Loucy (cell line): Measurements from ENCODE around the gene EME2.

ENCODE experiments used
- H2AFZ ChIP-seq: fragments of 200-600 bp; sonication (generic); 2 replicates; pipeline ENCODE4 v1.6.0; 2016; ENCODE audit warnings: antibody characterized with exemption, mild to moderate bottlenecking, low read length, moderate library complexity
- H3F3A ChIP-seq: fragments of 200-600 bp; 2 replicates; pipeline ENCODE4 v1.6.0; 2016; ENCODE audit warnings: antibody characterized with exemption, low read depth, mild to moderate bottlenecking
- H3K27me3 ChIP-seq: fragments of 200-600 bp; sonication (generic); 2 replicates; pipeline ENCODE4 v1.6.1; 2014; ENCODE audit warnings: low read length, mild to moderate bottlenecking; ENCODE audit not compliant: insufficient read depth, poor library complexity, severe bottlenecking
- H3K36me3 ChIP-seq: fragments of 200-600 bp; sonication (generic); 2 replicates; pipeline ENCODE4 v1.6.1; 2016; ENCODE audit warnings: low read length; ENCODE audit not compliant: insufficient read depth
- H3K4me1 ChIP-seq: fragments of 200-600 bp; sonication (generic); 2 replicates; pipeline ENCODE4 v1.5.1; 2014; ENCODE audit warnings: low read length, mild to moderate bottlenecking; ENCODE audit not compliant: insufficient read depth, poor library complexity, severe bottlenecking
- H3K4me2 ChIP-seq: fragments of 200-600 bp; sonication (generic); 2 replicates; pipeline ENCODE4 v1.6.0; 2014; ENCODE audit warnings: antibody characterized with exemption, low read length, low read depth, mild to moderate bottlenecking; ENCODE audit not compliant: poor library complexity, severe bottlenecking
- H3K4me3 ChIP-seq: fragments of 200-600 bp; sonication (generic); 2 replicates; pipeline ENCODE4 v1.5.1; 2014; ENCODE audit warnings: low read length, mild to moderate bottlenecking, mixed read lengths; ENCODE audit not compliant: poor library complexity, severe bottlenecking
- H3K79me2 ChIP-seq: fragments of 200-600 bp; sonication (generic); 2 replicates; pipeline ENCODE4 v1.6.1; 2014; ENCODE audit warnings: low read length; ENCODE audit not compliant: insufficient read depth
- H3K9ac ChIP-seq: fragments of 200-600 bp; sonication (generic); 2 replicates; pipeline ENCODE4 v1.6.0; 2014; ENCODE audit warnings: mild to moderate bottlenecking, low read depth, low read length, moderate library complexity; ENCODE audit not compliant: poor library complexity, severe bottlenecking
- H3K9me2 ChIP-seq: fragments of 200-600 bp; sonication (generic); replicated peaks from 2 replicates; pipeline ENCODE4 v1.6.1; 2016; ENCODE audit warnings: low read depth, low read length, mixed read lengths
- H3K9me3 ChIP-seq: fragments of 200-600 bp; sonication (generic); 2 replicates; pipeline ENCODE4 v1.6.1; 2014; ENCODE audit warnings: mild to moderate bottlenecking, antibody characterized with exemption, low read length, low read depth; ENCODE audit not compliant: insufficient read depth
- H4K20me1 ChIP-seq: fragments of 200-600 bp; sonication (generic); 2 replicates; pipeline ENCODE4 v1.6.0; 2014; ENCODE audit warnings: antibody characterized with exemption, low read length, mild to moderate bottlenecking; ENCODE audit not compliant: insufficient read depth, poor library complexity, severe bottlenecking
- EZH2phosphoT487 ChIP-seq: fragments of 200-600 bp; IDR thresholded peaks from 2 replicates; pipeline ENCODE4 v1.6.1; 2018; ENCODE audit warnings: antibody characterized with exemption, mild to moderate bottlenecking, moderate library complexity, borderline replicate concordance
- TF ChIP-seq, protein P1 (sequence below): fragments of 200-600 bp; sonication (generic); conservative IDR thresholded peaks from 2 replicates; pipeline ENCODE4 v1.5.1; 2014; ENCODE audit warnings: mild to moderate bottlenecking, antibody characterized with exemption, low read length

EME2 gene

DNA sequence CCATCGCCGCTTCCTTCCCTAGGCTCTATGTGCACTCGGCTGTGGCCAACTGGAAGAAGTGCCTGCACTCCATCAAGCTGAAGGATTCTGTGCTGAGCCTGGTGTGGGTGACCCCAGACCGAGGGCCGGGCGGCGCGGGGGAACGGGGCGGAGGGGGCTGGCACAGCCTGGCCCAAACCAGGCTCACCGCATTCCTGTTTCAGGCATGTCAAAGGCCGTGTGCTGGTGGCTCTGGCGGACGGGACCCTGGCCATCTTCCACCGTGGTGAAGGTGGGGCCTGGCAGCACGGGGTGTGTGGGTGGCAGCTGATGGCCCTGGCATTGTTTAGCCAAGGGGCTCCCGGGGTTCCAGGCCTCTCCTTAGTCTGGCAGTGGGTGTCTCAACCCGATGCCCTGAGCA, 5.9 kb upstream of the EME2 start:
- Histone ChIP-seq H3F3A (no peaks in the 10 kb centered on the region), H2AFZ (no peak overlapping the region), H3K4me3 (no peak overlapping the region), H3K4me1 (no peaks in the 10 kb centered on the region), H3K9me2 (no peaks in the 10 kb centered on the region), H3K36me3 (no peaks in the 10 kb centered on the region), H3K4me2 (no peak overlapping the region), H4K20me1 (no peaks in the 10 kb centered on the region), H3K79me2 (peaks cover under 1% of the 10 kb centered on the region; the same call in 1 of the 2 replicates), H3K27me3 (no peaks in the 10 kb centered on the region), H3K9me3 (no peaks in the 10 kb centered on the region), H3K9ac (no peak overlapping the region)
- TF ChIP-seq, protein P1, sequence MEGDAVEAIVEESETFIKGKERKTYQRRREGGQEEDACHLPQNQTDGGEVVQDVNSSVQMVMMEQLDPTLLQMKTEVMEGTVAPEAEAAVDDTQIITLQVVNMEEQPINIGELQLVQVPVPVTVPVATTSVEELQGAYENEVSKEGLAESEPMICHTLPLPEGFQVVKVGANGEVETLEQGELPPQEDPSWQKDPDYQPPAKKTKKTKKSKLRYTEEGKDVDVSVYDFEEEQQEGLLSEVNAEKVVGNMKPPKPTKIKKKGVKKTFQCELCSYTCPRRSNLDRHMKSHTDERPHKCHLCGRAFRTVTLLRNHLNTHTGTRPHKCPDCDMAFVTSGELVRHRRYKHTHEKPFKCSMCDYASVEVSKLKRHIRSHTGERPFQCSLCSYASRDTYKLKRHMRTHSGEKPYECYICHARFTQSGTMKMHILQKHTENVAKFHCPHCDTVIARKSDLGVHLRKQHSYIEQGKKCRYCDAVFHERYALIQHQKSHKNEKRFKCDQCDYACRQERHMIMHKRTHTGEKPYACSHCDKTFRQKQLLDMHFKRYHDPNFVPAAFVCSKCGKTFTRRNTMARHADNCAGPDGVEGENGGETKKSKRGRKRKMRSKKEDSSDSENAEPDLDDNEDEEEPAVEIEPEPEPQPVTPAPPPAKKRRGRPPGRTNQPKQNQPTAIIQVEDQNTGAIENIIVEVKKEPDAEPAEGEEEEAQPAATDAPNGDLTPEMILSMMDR: no peak
- no peak for TF ChIP-seq EZH2phosphoT487

DNA sequence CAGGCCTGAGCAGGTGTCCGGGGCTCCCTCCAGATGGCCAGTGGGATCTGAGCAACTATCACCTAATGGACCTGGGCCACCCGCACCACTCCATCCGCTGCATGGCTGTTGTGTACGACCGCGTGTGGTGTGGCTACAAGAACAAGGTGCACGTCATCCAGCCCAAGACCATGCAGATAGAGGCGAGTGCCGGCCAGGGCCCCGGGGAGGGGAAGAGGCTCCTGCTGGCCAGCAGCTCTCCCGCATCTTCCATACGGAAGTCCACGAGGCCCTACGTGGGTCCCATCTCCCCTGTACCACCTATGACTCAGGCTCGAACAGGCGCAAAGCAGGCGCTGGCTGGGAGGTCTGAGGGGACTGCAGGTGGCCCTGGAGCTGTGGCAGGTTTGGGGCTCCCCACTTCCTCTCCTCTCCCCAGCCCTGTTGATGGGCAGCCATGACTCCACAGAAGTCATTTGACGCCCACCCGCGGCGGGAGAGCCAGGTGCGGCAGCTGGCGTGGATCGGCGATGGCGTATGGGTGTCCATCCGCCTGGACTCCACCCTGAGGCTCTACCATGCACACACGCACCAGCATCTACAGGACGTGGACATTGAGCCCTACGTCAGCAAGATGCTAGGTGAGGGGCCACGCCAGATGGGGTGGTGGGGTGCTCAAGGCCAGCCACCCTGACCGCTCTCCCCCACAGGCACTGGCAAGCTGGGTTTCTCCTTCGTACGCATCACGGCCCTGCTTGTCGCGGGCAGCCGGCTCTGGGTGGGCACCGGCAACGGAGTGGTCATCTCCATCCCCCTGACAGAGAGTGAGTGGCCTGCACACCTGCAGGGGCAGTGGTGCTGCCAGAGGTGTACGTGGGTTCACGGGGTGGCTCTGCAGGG, 5.3 kb upstream of the EME2 start:
- H3K36me3 ChIP-seq: no peaks in the 10 kb centered on the region
- no peak overlapping the region for H2AFZ ChIP-seq
- no peaks in the 10 kb centered on the region for H3K4me1 ChIP-seq
- no peak for TF ChIP-seq EZH2phosphoT487
- TF ChIP-seq, protein P1: no peak
- no peaks in the 10 kb centered on the region for H3K27me3 ChIP-seq
- H3K9me3 ChIP-seq: no peaks in the 10 kb centered on the region
- no peak overlapping the region for H3K4me2 ChIP-seq
- H3K9me2 ChIP-seq: no peaks in the 10 kb centered on the region
- no peak overlapping the region for H3K9ac ChIP-seq
- H3K79me2 ChIP-seq: peaks cover 7% of the 10 kb centered on the region; the same call in 1 of the 2 replicates
- no peak overlapping the region for H3K4me3 ChIP-seq
- H4K20me1 ChIP-seq: peaks cover 2% of the 10 kb centered on the region
- no peaks in the 10 kb centered on the region for H3F3A ChIP-seq

DNA sequence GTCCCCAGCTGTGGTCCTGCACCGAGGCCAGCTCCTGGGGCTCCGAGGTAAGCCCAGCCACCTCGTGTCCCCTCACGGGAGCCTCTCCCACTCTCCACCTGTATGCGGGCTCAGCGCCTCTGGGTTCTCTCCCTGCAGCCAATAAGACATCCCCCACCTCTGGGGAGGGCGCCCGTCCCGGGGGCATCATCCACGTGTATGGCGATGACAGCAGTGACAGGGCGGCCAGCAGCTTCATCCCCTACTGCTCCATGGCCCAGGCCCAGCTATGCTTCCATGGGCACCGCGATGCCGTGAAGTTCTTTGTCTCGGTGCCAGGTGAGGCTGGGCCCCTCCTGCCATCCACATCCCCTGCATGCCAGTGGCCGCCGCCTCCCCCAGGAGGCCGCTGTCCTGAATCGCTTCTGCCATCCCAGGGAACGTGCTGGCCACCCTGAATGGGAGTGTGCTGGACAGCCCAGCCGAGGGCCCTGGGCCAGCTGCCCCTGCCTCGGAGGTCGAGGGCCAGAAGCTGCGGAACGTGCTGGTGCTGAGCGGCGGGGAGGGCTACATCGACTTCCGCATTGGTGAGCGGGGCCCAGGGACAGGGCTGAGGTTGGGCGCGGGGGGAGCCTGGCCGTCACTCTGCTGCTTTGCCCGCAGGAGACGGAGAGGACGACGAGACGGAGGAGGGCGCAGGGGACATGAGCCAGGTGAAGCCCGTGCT, 4.4 kb upstream of the EME2 start:
- H3K4me2 ChIP-seq: no peak overlapping the region
- no peak for TF ChIP-seq EZH2phosphoT487
- TF ChIP-seq, protein P1: no peak
- H3K9ac ChIP-seq: no peak overlapping the region
- no peaks in the 10 kb centered on the region for H3K4me1 ChIP-seq
- H3K27me3 ChIP-seq: no peaks in the 10 kb centered on the region
- H3K4me3 ChIP-seq: no peak overlapping the region
- H3K9me2 ChIP-seq: no peaks in the 10 kb centered on the region
- H3K9me3 ChIP-seq: no peaks in the 10 kb centered on the region
- no peaks in the 10 kb centered on the region for H3F3A ChIP-seq
- H3K36me3 ChIP-seq: no peaks in the 10 kb centered on the region
- H2AFZ ChIP-seq: no peak overlapping the region
- H4K20me1 ChIP-seq: peaks cover 2% of the 10 kb centered on the region
- H3K79me2 ChIP-seq: peaks cover 12% of the 10 kb centered on the region; the same call in 1 of the 2 replicates
